Suprapubic skin (tissue), 4 donors: ENCODE results near the gene PPM1H. TPM values are rescaled to one million over a fixed set of nuclear protein-coding genes. Genes with fewer than 3 reads are reported as not detected.

Experiments used
- DNase-seq, 2 donors: peaks; one replicate each; pipeline ENCODE4 v3.0.0-alpha.2; 2019; ENCODE audit warnings: low spot score in 2 of 2
- H3K27ac ChIP-seq: fragments of 200-600 bp; sonication (generic); one replicate; pipeline ENCODE4 v1.5.1; 2019
- H3K27me3 ChIP-seq: fragments of 200-600 bp; sonication (generic); one replicate; pipeline ENCODE4 v1.5.1; 2019
- H3K36me3 ChIP-seq: fragments of 200-600 bp; sonication (generic); one replicate; pipeline ENCODE4 v1.5.1; 2019
- H3K4me1 ChIP-seq: fragments of 200-600 bp; sonication (generic); one replicate; pipeline ENCODE4 v1.5.1; 2019
- H3K4me3 ChIP-seq: fragments of 200-600 bp; sonication (generic); one replicate; pipeline ENCODE4 v1.5.1; 2019; ENCODE audit warnings: mild to moderate bottlenecking
- H3K9me3 ChIP-seq: fragments of 200-600 bp; sonication (generic); one replicate; pipeline ENCODE4 v1.5.1; 2019
- EP300 ChIP-seq: sonication (generic); formaldehyde crosslinking; IDR thresholded peaks from one replicate; pipeline ENCODE4 v1.6.1; 2017; ENCODE audit warnings: antibody characterized with exemption
- POLR2A ChIP-seq, 2 donors: fragments of 450-650 bp; IDR thresholded peaks; one replicate each; pipeline ENCODE4 v1.6.1; 2017; ENCODE audit warnings: antibody characterized with exemption in 2 of 2, mild to moderate bottlenecking in 2 of 2, moderate library complexity in 2 of 2
- POLR2AphosphoS5 ChIP-seq, 3 donors: sonication (generic); formaldehyde crosslinking; IDR thresholded peaks; one replicate each; pipeline ENCODE4 v1.6.1; 2017; ENCODE audit warnings: antibody characterized with exemption in 3 of 3
- WGBS: methylation state at CpG from one replicate; pipeline ENCODE4 v1.1.5; 2018; 5-methylcytosine and 5-hydroxymethylcytosine counted together
- total RNA-seq, 4 donors: library from RNA; depleted of rRNA; stranded (reverse); fragments of >200 nt; gene quantifications; one replicate each; pipeline ENCODE4 v1.1.0, GENCODE V29; 2016
- TF ChIP-seq, protein P1 (sequence below), 2 donors: fragments of 200-600 bp in 1 of 2; fragments of 450-650 bp in 1 of 2; sonication (generic) in 1 of 2; IDR thresholded peaks; one replicate each; pipeline ENCODE4 v1.5.1; 2016 to 2019; ENCODE audit warnings: antibody characterized with exemption in 2 of 2, mild to moderate bottlenecking in 1 of 2, moderate library complexity in 1 of 2

Gene PPM1H
- total RNA-seq, 4 donors from 2014 or later: 2.3 to 8.1 (median 4.9) TPM

- Histone ChIP-seq H3K36me3 (no peaks in the 10 kb centered on the region), H3K27ac (no peak overlapping the region), H3K4me1 (peaks cover 14% of the 10 kb centered on the region), H3K4me3 (no peak overlapping the region), H3K27me3 (no peaks in the 10 kb centered on the region), H3K9me3 (no peaks in the 10 kb centered on the region)
- no peak for DNase-seq
- 93% methylated on average over 2 of the region's 2 CpGs for WGBS
- TF ChIP-seq, protein P1, sequence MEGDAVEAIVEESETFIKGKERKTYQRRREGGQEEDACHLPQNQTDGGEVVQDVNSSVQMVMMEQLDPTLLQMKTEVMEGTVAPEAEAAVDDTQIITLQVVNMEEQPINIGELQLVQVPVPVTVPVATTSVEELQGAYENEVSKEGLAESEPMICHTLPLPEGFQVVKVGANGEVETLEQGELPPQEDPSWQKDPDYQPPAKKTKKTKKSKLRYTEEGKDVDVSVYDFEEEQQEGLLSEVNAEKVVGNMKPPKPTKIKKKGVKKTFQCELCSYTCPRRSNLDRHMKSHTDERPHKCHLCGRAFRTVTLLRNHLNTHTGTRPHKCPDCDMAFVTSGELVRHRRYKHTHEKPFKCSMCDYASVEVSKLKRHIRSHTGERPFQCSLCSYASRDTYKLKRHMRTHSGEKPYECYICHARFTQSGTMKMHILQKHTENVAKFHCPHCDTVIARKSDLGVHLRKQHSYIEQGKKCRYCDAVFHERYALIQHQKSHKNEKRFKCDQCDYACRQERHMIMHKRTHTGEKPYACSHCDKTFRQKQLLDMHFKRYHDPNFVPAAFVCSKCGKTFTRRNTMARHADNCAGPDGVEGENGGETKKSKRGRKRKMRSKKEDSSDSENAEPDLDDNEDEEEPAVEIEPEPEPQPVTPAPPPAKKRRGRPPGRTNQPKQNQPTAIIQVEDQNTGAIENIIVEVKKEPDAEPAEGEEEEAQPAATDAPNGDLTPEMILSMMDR (IDR thresholded peaks at IDR 0.05): no peak
- TF ChIP-seq EP300: no peak
- TF ChIP-seq POLR2AphosphoS5 (IDR thresholded peaks at IDR 0.05): no peak
- TF ChIP-seq POLR2A (IDR thresholded peaks at IDR 0.05): no peak
These were observed 227.0 kb downstream of the PPM1H start for GRCh38 chr12:62707939-62708338.

DNA sequence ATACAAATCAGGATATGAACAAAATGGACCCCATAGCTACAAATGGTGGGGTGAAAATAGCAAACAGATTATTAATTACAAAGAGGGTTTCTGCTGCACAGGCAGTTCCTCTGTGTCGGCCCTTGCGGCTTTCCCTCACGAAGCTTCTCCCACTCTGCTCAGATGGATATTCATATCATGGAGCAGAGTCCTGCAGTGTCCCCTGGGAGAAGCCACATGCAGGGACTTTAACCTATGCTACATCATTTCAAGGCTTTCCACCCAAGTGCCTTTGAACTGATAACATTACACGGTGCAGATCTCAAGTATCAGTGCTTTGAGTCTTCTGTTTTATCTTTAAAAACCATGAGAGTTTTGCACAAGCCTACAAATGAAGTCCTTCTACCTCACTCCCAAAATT, 229.1 kb downstream of the PPM1H start:
- H3K27me3 ChIP-seq: no peaks in the 10 kb centered on the region
- no peak overlapping the region for H3K27ac ChIP-seq
- no peaks in the 10 kb centered on the region for H3K36me3 ChIP-seq
- H3K4me3 ChIP-seq: no peak overlapping the region
- TF ChIP-seq POLR2A (IDR thresholded peaks at IDR 0.05) (no peak), POLR2AphosphoS5 (IDR thresholded peaks at IDR 0.05) (no peak)
- TF ChIP-seq, protein P1 (IDR thresholded peaks at IDR 0.05): no peak
- peaks cover 18% of the 10 kb centered on the region for H3K4me1 ChIP-seq
- no peaks in the 10 kb centered on the region for H3K9me3 ChIP-seq
- WGBS: 94% methylated on average over 4 of the region's 4 CpGs
- no peak for DNase-seq

GRCh38 chr12:62703011-62703380, 232.0 kb downstream of the PPM1H start:
- Histone ChIP-seq H3K9me3 (no peaks in the 10 kb centered on the region), H3K27ac (peak overlapping the region; percentile 70), H3K27me3 (no peaks in the 10 kb centered on the region), H3K4me1 (peaks cover 23% of the 10 kb centered on the region), H3K4me3 (no peak overlapping the region), H3K36me3 (no peaks in the 10 kb centered on the region)
- WGBS: 27% methylated on average over 4 of the region's 4 CpGs
- TF ChIP-seq, protein P1 (IDR thresholded peaks at IDR 0.05): no peak
- no peak for TF ChIP-seq POLR2AphosphoS5 (IDR thresholded peaks at IDR 0.05)
- TF ChIP-seq POLR2A (IDR thresholded peaks at IDR 0.05): no peak
- TF ChIP-seq EP300: no peak
- no peak for DNase-seq

- H3K36me3 ChIP-seq: no peaks in the 10 kb centered on the region
- peaks cover 23% of the 10 kb centered on the region for H3K4me1 ChIP-seq
- DNase-seq: no peak
- no peak overlapping the region for H3K4me3 ChIP-seq
- no peak for TF ChIP-seq POLR2A (IDR thresholded peaks at IDR 0.05)
- no peak for TF ChIP-seq POLR2AphosphoS5 (IDR thresholded peaks at IDR 0.05)
- TF ChIP-seq, protein P1 (IDR thresholded peaks at IDR 0.05): no peak
- TF ChIP-seq EP300: no peak
- no peaks in the 10 kb centered on the region for H3K27me3 ChIP-seq
- WGBS: 90% methylated on average over 5 of the region's 5 CpGs
- no peaks in the 10 kb centered on the region for H3K9me3 ChIP-seq
- no peak overlapping the region for H3K27ac ChIP-seq
These were observed 233.5 kb downstream of the PPM1H start for GRCh38 chr12:62701492-62701891.

- peaks cover 23% of the 10 kb centered on the region for H3K4me1 ChIP-seq
- no peaks in the 10 kb centered on the region for H3K27me3 ChIP-seq
- H3K27ac ChIP-seq: no peak overlapping the region
- no peak for DNase-seq
- H3K36me3 ChIP-seq: no peaks in the 10 kb centered on the region
- no peak overlapping the region for H3K4me3 ChIP-seq
- TF ChIP-seq POLR2AphosphoS5 (IDR thresholded peaks at IDR 0.05) (no peak), EP300 (no peak), POLR2A (IDR thresholded peaks at IDR 0.05) (no peak)
- H3K9me3 ChIP-seq: no peaks in the 10 kb centered on the region
- 90% methylated on average over 5 of the region's 5 CpGs for WGBS
These were observed 234.7 kb downstream of the PPM1H start for GRCh38 chr12:62700091-62700880.
